HepG2 (cell line): ENCODE measurements around the gene FALEC. TPM values are rescaled to one million over a fixed set of nuclear protein-coding genes. Genes with fewer than 3 reads are reported as not detected.

Source experiments
- CEBPB ChIP-seq: IDR thresholded peaks from 2 replicates; pipeline ENCODE4 v1.6.1; 2011; ENCODE audit warnings: low read depth, low read length, improper control_type of control experiment, borderline replicate concordance
- CREB1 ChIP-seq, 2 experiments: fragments of 450-650 bp in 1 of 2; IDR thresholded peaks; 2 replicates each; pipeline ENCODE4 v1.6.1; 2016 to 2017; ENCODE audit warnings: control low read depth in 1 of 2, mild to moderate bottlenecking in 1 of 2, missing compliant biosample characterization in 1 of 2, missing genetic modification characterization in 1 of 2
- GATAD2A ChIP-seq: IDR thresholded peaks from 2 replicates; pipeline ENCODE4 v1.6.1; 2016
- NR2F6 ChIP-seq, 2 experiments: IDR thresholded peaks; 2 replicates each; pipeline ENCODE4 v1.6.1; 2016; ENCODE audit warnings: antibody characterized with exemption in 1 of 2, mild to moderate bottlenecking in 1 of 2
- PAF1 ChIP-seq: IDR thresholded peaks from 2 replicates; pipeline ENCODE4 v1.6.1; 2016; ENCODE audit warnings: missing genetic modification reagents, missing compliant biosample characterization
- PAX8 ChIP-seq: sonication (generic); formaldehyde crosslinking; IDR thresholded peaks from 2 replicates; pipeline ENCODE4 v1.8.0; 2022; ENCODE audit warnings: mild to moderate bottlenecking, missing genetic modification reagents, borderline replicate concordance
- ZMYM2 ChIP-seq: sonication (generic); formaldehyde crosslinking; IDR thresholded peaks from 2 replicates; pipeline ENCODE4 v1.8.0; 2022; ENCODE audit warnings: mild to moderate bottlenecking, missing genetic modification reagents
- ZNF619 ChIP-seq: sonication (generic); formaldehyde crosslinking; IDR thresholded peaks from 2 replicates; pipeline ENCODE4 v1.4.0; 2020; ENCODE audit warnings: mild to moderate bottlenecking, missing genetic modification reagents
- polyA plus RNA-seq, 8 experiments: library from polyadenylated mRNA; depleted of rRNA in 3 of 8; stranded (reverse) in 7 of 8; unstranded in 1 of 8; fragments of >200 nt; fragmentation: Illumina TruSeq in 4 of 8; extraction: Trizol in 4 of 8; gene quantifications; 2 replicates each; pipeline versions ENCODE4 v1.2.1 to v1.2.3, GENCODE V29; 2011 to 2016; ENCODE audit warnings: low read depth in 4 of 8, missing spikeins in 1 of 8, mixed read lengths in 1 of 8; ENCODE audit not compliant: insufficient read depth in 1 of 8
- total RNA-seq, 5 experiments: library from RNA; depleted of rRNA; stranded (reverse); fragments of >200 nt; fragmentation: Illumina TruSeq; extraction: Trizol; gene quantifications; 2 replicates each; pipeline ENCODE4 v1.2.3, GENCODE V29; 2016; ENCODE audit warnings: low read depth in 1 of 5
- TF ChIP-seq, protein P1 (sequence below): sonication (generic); formaldehyde crosslinking; IDR thresholded peaks from 2 replicates; pipeline ENCODE4 v1.8.1; 2022; ENCODE audit warnings: low read depth, mild to moderate bottlenecking, missing genetic modification reagents
- TF ChIP-seq, protein P2 (sequence below): sonication (generic); formaldehyde crosslinking; IDR thresholded peaks from 2 replicates; pipeline ENCODE4 v1.4.0; 2020; ENCODE audit warnings: missing genetic modification reagents, mild to moderate bottlenecking, borderline replicate concordance
- TF ChIP-seq, protein P3 (sequence below): sonication (generic); formaldehyde crosslinking; IDR thresholded peaks from 2 replicates; pipeline ENCODE4 v1.4.0; 2020; ENCODE audit warnings: missing genetic modification reagents, borderline replicate concordance
- TF ChIP-seq, protein P4 (sequence below): sonication (generic); formaldehyde crosslinking; IDR thresholded peaks from 2 replicates; pipeline ENCODE4 v1.4.0; 2020; ENCODE audit warnings: mild to moderate bottlenecking, missing genetic modification reagents

FALEC gene
- total and polyA plus RNA-seq, 2 of the 13 experiments (the other 11 are each of a cell fraction or from before 2014, with no cell fraction given): 0.33 to 0.71 TPM

DNA sequence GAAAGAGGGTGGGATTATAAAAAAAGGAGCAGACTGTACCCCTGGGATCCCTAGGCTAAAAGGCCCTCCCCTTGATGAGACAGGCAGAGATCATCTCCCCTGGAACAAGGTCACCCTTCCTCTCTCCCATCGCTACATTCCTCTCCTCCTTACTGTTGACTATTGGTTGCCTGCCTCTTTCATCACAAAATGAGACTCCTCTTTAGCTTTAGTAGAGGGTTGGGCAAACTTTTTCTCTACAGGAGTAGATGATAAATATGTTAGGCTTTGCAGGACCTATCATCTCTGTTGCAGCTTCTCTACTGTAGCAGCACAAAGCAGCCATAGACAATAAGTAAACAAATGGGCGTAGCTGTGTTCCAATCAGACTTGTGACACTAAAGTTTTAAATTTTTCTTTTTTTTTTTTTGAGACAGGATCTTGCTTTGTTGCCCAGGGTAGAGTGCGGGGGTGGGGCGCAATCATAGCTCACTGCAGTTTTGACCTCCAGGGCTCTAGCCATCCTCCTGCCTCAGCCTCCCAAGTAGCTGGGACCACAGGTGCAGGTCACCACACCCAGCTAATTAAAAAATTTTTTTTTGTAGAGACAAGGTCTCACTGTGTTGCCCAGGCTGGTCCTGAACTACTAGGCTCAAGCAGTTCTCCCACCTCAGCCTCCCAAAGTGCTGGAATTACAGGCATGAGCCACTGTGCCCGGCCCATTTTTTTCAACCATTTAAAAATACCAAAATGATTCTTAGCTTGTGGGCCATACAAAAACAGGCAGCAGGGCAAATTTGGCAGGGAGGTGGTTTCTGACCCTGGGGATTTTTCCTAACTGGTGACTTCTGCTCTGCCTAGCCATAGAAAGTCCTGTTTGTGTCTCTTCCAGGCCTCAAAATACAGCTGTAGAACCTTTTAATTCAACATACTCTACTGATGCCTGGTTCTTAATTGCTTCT is 48.8 kb downstream of the FALEC start (continued):
- no peak for TF ChIP-seq NR2F6 (IDR thresholded peaks at IDR 0.05)
- peak; percentile 15; the same call in 1 of the 2 replicates for TF ChIP-seq NR2F6 (CRISPR knock-in tag; IDR thresholded peaks at IDR 0.05)
- TF ChIP-seq, protein P1, sequence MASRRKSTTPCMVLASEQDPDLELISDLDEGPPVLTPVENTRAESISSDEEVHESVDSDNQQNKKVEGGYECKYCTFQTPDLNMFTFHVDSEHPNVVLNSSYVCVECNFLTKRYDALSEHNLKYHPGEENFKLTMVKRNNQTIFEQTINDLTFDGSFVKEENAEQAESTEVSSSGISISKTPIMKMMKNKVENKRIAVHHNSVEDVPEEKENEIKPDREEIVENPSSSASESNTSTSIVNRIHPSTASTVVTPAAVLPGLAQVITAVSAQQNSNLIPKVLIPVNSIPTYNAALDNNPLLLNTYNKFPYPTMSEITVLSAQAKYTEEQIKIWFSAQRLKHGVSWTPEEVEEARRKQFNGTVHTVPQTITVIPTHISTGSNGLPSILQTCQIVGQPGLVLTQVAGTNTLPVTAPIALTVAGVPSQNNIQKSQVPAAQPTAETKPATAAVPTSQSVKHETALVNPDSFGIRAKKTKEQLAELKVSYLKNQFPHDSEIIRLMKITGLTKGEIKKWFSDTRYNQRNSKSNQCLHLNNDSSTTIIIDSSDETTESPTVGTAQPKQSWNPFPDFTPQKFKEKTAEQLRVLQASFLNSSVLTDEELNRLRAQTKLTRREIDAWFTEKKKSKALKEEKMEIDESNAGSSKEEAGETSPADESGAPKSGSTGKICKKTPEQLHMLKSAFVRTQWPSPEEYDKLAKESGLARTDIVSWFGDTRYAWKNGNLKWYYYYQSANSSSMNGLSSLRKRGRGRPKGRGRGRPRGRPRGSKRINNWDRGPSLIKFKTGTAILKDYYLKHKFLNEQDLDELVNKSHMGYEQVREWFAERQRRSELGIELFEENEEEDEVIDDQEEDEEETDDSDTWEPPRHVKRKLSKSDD: no peak
- TF ChIP-seq PAX8 (CRISPR knock-in tag): no peak
- TF ChIP-seq PAF1 (CRISPR knock-in tag): no peak
- TF ChIP-seq GATAD2A (CRISPR knock-in tag): 0 out of 2 replicates have a peak, but pooled peaks have one; percentile 40
- TF ChIP-seq, protein P2, sequence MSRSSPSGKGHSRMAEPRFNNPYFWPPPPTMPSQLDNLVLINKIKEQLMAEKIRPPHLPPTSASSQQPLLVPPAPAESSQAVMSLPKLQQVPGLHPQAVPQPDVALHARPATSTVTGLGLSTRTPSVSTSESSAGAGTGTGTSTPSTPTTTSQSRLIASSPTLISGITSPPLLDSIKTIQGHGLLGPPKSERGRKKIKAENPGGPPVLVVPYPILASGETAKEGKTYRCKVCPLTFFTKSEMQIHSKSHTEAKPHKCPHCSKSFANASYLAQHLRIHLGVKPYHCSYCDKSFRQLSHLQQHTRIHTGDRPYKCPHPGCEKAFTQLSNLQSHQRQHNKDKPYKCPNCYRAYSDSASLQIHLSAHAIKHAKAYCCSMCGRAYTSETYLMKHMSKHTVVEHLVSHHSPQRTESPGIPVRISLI: peak; percentile 54; the same call in 1 of the 2 replicates
- TF ChIP-seq, protein P3, sequence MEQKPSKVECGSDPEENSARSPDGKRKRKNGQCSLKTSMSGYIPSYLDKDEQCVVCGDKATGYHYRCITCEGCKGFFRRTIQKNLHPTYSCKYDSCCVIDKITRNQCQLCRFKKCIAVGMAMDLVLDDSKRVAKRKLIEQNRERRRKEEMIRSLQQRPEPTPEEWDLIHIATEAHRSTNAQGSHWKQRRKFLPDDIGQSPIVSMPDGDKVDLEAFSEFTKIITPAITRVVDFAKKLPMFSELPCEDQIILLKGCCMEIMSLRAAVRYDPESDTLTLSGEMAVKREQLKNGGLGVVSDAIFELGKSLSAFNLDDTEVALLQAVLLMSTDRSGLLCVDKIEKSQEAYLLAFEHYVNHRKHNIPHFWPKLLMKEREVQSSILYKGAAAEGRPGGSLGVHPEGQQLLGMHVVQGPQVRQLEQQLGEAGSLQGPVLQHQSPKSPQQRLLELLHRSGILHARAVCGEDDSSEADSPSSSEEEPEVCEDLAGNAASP: no peak
- TF ChIP-seq, protein P4, sequence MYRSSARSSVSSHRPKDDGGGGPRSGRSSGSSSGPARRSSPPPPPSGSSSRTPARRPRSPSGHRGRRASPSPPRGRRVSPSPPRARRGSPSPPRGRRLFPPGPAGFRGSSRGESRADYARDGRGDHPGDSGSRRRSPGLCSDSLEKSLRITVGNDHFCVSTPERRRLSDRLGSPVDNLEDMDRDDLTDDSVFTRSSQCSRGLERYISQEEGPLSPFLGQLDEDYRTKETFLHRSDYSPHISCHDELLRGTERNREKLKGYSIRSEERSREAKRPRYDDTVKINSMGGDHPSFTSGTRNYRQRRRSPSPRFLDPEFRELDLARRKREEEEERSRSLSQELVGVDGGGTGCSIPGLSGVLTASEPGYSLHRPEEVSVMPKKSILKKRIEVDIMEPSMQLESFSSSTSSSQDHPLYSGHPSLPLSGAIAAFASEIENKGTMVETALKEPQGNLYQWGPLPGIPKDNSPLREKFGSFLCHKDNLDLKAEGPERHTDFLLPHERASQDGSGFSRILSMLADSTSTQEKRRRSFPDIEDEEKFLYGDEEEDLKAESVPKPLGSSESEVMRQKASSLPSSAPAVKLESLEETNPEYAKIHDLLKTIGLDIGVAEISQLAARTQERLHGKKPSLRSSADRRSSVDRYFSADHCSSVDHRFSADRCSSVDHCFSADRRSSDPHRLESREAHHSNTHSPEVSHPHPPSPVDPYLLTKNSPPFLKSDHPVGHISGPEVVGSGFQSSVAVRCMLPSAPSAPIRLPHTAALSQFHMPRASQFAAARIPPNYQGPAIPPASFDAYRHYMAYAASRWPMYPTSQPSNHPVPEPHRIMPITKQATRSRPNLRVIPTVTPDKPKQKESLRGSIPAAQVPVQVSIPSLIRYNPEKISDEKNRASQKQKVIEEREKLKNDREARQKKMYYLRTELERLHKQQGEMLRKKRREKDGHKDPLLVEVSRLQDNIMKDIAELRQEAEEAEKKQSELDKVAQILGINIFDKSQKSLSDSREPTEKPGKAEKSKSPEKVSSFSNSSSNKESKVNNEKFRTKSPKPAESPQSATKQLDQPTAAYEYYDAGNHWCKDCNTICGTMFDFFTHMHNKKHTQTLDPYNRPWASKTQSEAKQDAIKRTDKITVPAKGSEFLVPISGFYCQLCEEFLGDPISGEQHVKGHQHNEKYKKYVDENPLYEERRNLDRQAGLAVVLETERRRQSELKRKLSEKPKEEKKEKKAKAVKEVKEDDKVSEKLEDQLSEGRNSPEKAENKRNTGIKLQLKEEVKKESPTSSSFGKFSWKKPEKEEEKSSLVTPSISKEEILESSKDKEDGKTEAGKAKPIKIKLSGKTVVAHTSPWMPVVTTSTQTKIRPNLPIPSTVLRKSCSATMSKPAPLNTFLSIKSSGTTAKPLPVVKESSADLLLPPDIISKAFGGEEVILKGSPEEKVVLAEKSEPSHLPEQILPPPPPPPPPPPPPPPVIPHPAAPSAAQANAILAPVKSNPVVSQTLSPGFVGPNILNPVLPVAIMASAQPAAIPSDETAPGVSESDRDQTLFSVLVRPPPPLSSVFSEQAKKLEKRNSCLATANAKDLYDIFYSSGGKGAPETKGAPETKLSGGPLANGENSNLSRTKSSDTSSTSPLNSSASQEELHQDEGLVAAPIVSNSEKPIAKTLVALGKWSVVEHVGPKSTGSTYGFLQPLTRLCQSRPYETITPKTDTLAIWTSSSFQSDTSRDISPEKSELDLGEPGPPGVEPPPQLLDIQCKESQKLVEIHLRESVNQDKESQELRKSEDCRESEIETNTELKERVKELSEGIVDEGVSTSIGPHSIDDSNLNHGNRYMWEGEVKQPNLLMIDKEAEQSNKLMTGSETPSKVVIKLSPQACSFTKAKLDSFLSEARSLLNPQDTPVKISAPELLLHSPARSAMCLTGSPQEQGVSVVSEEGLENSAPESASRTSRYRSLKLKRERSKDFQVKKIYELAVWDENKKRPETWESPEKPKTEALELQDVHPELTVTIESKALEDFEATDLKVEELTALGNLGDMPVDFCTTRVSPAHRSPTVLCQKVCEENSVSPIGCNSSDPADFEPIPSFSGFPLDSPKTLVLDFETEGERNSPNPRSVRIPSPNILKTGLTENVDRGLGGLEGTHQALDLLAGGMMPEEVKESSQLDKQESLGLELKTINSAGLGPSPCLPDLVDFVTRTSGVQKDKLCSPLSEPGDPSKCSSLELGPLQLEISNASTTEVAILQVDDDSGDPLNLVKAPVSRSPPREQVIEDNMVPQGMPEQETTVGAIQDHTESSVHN (CRISPR knock-in tag): no peak
- no peak for TF ChIP-seq CREB1 (IDR thresholded peaks at IDR 0.05)
- TF ChIP-seq CREB1 (CRISPR knock-in tag; IDR thresholded peaks at IDR 0.05): peak; percentile 20; the same call in 1 of the 2 replicates
- TF ChIP-seq ZNF619: no peak
- peak; percentile 59; the same call in 1 of the 2 replicates for TF ChIP-seq ZMYM2 (CRISPR knock-in tag)
- TF ChIP-seq CEBPB: peak; percentile 49; the same call in 1 of the 2 replicates
